ENCODE results near the gene CD151.

CD151 gene

GRCh38 chr11:815675-816432 lies 16.9 kb upstream of the CD151 start:
- no peak for DNase-seq

- DNase-seq, result no peak
Observed at GRCh38 chr11:816433-816779, 16.3 kb upstream of the CD151 start.

- no peak for DNase-seq
Observed at GRCh38 chr11:818396-819128, 14.2 kb upstream of the CD151 start, which contains the start of gene PNPLA2. TSS of gene PNPLA2 (plus strand) at chr11:818914. CDS start at chr11:819719, 805 bp downstream.

GRCh38 chr11:819129-819931 lies 13.4 kb upstream of the CD151 start:
- peak; percentile 25 for DNase-seq

GRCh38 chr11:819943-820649 lies 12.7 kb upstream of the CD151 start:
- DNase-seq, result no peak

GRCh38 chr11:820655-821511 lies 11.9 kb upstream of the CD151 start:
- DNase-seq, result no peak

GRCh38 chr11:821512-822371 lies 11.0 kb upstream of the CD151 start:
- DNase-seq, result no peak

GRCh38 chr11:823441-824291 lies 9.1 kb upstream of the CD151 start:
- DNase-seq, result no peak

- no peak for DNase-seq
Observed at GRCh38 chr11:824292-824880, 8.4 kb upstream of the CD151 start.

- no peak for DNase-seq
Observed at GRCh38 chr11:824942-825341, 7.8 kb upstream of the CD151 start.

GRCh38 chr11:825366-826226 lies 7.2 kb upstream of the CD151 start:
- DNase-seq, result no peak

- no peak for DNase-seq
Observed at GRCh38 chr11:826227-826621, 6.5 kb upstream of the CD151 start.

- DNase-seq, result no peak
Observed at GRCh38 chr11:826836-827145, 6.0 kb upstream of the CD151 start.

GRCh38 chr11:827146-827896 lies 5.4 kb upstream of the CD151 start:
- no peak for DNase-seq

GRCh38 chr11:827897-828192 lies 4.9 kb upstream of the CD151 start, which contains the start of gene CRACR2B:
TSS of gene CRACR2B (plus strand) at chr11:827919. CDS start at chr11:828608, 689 bp downstream.
- no peak for DNase-seq

GRCh38 chr11:828506-829175 lies 4.1 kb upstream of the CD151 start:
- no peak for DNase-seq

GRCh38 chr11:829176-829846 lies 3.4 kb upstream of the CD151 start:
- no peak for DNase-seq
